HG03521 (cell line): Measurements from ENCODE around the gene CD84.
"Not testable (repeated sequence)": the region's sequence is repeated elsewhere in the genome, so short reads cannot be mapped to it uniquely, and the experiment has no call there.

Experiments
- ATAC-seq: cut with Tn5 transposase; IDR thresholded peaks from one replicate; pipeline ENCODE4 v1.9.1; 2021; ENCODE audit warnings: mild to moderate bottlenecking, moderate library complexity; ENCODE audit not compliant: unreplicated experiment

Gene CD84

DNA sequence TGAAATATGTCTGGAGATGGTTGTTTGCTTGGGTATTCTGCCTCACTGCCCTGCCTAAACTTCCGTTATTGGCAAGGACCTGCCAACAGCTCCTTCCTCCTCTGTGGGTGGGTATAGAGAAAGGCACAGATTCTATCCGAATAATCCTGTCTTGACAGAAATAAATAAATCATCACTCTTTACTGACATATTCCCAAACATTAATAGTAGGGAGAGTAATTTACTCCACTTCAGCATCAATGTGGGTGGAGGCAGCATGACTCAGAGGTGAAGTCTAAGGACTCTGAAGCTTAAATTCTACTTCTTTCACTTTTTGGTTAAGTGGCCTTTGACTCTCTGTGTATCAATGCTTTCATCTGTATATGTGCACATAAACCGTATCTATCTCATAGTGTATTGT, 2.9 kb downstream of the CD84 start:
- ATAC-seq, result no peak

DNA sequence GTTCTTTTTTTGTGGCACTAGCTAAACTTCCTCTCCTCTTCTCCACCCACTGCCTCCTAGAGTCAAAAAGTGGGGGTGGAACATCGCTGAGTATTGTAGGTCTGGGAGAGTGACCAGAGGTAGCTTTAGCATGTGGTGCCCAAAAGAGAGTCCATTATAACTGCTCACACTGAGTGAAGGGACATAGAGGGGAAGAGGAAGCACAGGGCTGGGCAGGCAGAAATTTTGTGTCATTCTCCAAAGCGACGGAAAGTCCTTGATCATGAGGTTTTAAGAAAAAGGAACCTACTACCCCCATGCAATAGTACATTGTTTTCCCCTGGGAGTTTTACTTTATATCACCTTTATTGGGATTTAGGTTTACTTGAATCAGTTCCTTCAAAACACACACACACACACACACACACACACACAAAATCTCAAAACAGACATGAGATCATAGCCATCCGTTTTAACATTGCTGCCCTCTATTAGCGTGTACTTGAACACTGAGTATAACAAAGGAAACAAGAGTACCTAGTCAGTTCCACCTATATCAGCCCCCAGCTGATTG, 4.1 kb downstream of the CD84 start:
- no peak for ATAC-seq

DNA sequence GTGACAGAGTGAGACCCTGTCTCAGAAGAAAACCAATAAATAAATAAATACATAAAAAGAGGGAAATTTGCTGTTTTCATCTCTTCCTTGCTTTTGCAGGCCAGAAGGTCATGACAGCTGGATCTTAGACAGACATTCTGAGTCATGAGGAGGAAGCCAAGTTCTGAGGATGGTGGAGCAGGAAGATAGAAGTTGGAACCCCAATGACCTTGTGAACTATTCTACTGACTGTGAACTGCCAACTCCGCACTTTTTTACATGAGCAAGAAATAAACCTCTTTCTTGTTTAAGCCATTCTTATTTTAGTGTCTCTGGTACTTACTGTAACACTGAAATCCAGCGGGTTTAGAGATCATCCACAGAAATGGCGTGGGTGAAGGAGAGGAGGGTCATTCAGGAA, 8.5 kb downstream of the CD84 start:
- no peak for ATAC-seq

DNA sequence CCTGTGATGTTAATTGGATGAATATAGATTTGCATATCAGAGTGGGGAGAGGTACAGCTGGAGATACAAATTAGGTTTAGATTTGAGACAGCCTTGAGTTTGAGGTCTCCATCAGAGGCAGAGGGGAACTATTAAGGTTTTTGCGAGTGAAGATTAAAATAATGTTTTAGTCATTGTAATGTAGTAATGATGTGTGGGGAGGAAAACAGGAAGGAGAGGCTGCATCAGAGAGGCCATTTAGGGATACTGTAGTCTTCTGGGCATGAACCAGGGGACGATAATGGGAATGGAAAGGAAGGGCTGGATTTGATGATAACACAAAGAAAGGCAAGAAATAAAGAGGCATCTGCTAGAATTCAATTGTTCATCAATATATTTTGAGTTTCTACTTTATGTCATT, 9.5 kb downstream of the CD84 start:
- no peak for ATAC-seq

DNA sequence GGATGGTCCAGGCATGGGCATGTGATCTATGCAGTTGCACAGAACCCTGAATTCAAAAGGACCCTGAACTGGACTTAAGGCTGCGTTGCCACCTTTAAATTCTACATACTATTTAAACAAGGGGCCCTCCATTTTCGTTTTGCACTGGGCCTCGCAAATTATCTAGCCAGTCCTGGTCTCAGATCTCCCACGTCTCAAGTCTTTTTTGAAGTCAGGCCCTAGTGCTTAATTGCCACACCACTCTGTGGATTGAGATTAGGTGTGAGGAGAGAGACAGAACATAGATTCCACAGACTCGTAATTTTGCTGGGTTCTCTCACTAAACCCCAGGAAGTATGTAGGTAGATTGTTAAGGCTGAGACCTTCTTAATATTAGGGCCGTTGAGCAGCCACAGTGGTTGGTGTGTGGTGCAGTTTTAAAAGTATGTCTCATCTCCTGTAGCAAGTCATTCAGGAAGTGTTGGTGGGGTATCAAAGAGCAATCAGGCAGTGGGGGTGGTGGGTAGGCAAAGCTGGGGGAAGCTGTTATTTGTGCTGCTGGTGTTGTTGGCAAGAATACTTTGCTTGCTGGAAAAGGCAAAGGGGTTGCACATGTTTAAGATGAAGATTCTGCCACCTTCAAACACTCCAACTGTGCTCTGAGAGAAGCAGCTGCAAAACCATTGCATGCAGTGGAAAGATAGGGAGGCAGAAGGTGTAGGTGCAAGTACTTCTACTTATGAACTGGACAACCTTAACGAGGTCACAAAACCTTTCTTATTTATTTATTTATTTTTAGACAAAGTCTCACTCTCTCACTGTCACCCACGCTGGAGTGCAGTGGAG, 11.2 kb downstream of the CD84 start:
- no peak for ATAC-seq

DNA sequence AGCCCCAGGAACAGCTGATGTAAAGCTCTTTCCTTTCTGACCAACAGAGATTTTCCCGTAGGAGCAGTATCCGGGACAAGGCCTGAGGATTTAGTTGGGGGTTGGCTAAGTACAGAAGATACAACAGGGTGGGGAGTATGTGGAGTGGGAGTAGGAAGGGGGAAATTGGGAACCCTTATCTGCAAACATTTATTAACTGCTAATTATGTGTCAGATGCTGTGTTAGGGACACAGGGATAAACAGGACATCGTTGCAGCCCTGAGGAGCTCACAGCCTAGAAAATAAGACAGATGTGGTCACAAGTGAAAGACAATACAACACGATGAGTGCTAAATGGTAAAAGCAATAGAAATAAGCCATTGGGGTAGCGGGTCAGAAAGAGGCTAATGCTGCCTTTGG, 12.0 kb downstream of the CD84 start:
- no peak for ATAC-seq

DNA sequence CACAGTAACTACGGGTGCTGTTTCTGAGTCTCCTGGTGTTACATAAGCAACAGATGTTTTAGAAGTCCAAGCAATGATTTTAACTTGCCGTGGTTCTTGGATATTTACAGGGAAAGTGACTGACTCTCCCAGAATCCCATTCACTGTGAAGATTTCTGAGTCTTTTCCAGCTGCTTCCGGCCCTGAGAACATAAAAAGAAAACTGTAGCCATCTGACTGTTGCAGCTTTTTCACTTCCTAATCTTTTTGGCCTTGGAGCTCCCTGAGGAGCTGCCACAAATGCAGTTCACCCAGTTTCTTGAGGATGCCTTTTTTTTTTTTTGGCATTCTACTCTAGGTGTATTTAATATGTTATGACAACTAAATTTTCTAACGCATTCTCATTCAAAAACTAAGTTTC, 13.7 kb downstream of the CD84 start:
- ATAC-seq, result no peak

DNA sequence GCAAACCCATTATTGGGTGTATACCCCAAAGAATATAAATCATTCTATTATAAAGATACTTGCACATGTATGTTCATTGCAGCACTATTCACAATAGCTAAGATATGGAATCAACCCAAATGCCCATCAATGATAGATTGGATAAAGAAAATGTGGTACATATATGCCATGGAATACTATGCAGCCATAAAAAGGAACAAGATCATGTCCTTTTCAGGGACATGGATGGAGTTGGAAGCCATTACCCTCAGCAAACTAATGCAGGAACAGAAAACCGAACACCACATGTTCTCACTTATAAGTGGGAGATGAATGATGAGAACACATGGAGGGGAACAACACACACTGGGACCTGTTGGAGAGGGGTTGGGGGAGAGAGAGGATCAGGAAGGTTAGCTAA, 16.1 kb downstream of the CD84 start:
- not testable (repeated sequence) for ATAC-seq

DNA sequence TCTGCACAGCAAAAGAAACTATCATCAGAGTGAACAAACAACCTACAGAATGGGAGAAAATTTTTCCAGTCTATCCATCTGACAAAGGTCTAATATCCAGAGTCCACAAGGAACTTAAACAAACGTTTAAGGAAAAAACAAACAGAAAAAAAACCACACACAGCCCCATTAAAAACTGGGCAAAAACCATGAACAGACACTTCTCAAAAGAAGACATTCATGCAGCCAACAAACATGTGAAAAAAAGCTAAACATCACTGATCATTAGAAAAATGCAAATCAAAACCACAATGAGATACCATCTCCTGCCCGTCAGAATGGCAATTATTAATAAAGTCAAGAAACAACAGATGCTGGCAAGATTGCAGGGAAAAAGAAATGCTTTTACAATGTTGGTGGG, 16.6 kb downstream of the CD84 start:
- not testable (repeated sequence) for ATAC-seq

DNA sequence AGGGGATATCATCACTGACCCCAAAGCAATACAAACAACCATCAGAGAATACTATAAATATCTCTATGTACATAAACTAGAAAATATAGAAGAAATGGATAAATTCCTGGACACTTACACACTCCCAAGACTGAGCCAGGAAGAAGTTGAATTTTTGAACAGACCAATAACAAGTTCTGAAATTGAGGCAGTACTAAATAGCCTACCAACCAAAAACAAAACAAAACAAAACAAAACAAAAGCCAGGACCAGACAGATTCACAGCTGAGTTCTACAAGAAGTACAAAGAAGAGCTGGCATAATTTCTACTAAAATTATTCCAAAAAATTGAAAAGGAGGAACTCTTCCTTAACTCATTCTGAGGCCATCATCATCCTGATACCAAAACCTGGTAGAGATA, 18.5 kb downstream of the CD84 start:
- no peak for ATAC-seq

DNA sequence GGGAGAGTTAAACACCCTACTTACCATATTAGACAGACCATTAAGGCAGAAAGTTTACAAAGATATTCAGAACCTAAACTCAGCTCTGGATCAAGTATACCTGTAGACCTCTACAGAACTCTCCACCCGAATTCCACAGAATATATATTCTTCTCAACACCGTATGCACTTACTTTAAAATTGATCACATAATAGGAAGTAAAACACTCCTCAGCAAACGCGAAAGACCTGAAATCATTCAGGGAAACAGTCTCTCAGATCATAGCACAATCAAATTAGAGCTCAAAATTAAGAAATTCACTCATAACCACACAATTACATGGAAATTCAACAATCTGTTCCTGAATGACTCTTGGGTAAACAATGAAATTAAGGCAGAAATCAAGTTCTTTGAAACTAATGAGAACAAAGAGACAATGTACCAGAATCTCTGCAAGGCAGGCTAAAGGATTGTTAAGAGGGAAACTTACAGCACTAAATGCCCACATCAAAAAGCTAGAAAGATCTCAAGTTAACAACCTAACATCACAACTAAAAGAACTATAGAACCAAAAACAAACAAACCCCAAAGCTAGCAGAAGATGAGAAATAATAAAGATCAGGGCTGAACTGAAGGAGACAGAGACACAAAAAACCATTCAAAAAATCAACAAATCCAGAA, 19.1 kb downstream of the CD84 start:
- ATAC-seq, result no peak

DNA sequence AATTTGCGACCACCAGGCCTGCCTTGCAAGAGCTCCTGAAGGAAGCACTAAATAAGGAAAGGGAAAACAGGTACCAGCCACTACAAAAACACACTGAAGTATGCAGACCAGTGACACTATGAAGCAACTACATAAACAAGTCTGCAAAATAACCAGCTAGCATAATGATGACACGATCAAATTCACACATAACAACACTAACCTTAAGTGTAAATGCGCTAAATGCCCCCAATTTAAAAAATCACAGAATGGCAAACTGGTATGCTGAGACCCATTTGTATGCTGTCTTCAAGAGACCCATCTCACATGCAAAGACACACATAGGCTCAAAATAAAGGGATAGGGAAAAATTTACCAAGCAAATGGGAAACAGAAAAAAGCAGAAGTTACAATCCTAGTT, 19.9 kb downstream of the CD84 start:
- not testable (repeated sequence) for ATAC-seq

DNA sequence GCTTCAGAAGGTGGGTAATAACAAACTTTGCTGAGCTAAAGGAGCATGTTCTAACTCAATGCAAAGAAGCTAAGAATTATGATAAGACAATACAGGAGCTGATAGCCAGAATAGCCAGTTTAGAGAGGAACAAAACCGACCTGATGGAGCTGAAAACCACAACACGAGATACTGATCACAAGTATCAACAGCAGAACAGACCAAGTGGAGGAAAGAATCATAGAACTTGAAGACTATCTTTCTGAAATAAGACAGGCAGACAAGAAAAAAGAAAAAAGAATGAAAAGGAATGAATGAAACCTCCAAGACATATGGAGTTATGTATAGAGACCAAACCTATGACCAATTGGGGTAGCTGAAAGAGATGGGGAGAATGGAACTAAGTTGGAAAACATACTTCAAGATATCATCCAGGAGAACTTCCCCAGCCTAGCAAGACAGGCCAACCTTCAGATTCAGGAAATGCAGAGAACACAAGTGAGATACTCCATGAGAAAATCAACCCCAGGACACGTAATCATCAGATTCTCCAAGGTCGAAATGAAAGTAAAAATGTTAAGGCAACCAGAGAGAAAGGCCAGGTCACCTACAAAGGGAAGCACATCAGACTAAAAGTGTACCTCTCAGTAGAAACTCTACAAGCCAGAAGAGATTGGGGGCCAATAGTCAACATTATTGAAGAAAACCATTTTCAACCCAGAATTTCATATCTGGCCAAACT, 20.5 kb downstream of the CD84 start:
- ATAC-seq, result no peak

DNA sequence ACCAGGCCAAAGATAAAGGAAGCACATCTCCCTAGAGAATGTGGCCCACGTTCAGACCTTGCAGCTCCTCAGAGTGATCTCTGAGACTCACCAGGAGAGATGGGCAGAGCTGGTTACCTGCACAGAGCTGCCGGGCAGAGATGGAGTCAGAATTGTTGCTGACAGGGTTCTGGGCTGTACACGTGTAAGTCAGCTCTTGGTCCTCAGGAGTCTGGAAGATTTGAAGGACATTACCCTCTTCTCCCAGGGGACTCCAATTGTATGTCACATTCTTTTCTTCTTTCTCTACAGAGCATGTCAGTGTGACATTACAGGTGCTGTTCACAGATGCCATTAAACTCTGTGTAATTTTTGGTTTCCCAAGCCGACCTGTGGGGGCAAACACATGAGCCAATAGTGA, 25.5 kb downstream of the CD84 start:
- ATAC-seq, result no peak

DNA sequence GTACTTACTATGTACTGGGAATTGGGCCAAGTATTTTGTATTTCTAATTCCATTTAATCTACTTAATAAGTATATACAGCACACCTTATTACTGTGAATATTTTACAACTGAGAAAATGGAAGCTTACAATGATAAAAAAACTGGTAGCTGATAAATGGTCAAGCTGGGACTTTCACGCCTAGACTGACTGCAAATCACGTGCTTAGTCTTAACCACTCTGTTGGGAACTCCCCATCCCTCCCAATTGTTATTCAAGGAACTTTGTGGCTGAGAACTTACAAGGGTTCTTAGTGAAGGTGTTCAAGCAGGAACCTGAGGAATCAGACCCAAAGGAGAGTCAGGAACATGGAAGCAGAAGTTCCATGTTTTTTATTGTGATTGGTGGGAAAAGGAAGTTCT, 26.9 kb downstream of the CD84 start:
- ATAC-seq, result no peak

DNA sequence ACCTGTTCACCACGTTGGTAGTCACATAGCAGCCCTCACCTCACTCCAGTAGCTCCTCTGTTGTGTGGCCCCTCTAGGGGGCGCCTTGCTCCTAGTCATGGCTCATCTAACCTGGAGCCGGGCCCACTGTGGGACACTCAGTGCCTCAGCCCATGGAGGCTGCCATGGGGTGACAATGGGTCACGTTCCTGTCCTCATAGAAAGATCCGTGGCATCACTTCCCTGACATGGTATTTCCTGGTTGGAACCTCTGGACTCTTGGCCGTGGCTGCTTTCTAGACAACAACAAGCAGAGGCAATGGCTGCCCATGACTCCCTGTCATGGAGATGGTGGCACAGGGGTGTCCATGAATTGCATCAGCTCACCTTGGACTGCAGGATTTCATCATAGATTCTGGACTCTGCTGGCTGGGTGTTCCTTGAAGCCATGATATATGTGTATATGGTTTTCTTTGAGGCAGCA, 28.7 kb downstream of the CD84 start:
- ATAC-seq, result no peak

DNA sequence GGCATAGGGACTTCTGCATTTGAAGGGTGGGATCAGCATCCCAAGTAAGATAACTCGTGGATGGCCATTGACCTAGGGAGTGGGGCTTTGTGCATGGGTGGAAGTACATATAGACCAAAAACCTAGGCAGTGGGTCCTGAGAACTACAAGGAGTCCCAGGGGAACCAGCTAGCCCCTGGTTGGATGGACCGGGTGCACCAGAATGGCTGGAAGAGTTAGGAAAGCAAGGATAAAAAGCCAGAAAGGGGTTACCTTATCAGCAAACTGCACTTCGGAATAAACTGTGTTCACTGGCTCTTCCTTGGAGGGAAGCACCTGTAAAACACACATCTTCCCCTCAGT, 29.7 kb downstream of the CD84 start:
- ATAC-seq, result no peak

DNA sequence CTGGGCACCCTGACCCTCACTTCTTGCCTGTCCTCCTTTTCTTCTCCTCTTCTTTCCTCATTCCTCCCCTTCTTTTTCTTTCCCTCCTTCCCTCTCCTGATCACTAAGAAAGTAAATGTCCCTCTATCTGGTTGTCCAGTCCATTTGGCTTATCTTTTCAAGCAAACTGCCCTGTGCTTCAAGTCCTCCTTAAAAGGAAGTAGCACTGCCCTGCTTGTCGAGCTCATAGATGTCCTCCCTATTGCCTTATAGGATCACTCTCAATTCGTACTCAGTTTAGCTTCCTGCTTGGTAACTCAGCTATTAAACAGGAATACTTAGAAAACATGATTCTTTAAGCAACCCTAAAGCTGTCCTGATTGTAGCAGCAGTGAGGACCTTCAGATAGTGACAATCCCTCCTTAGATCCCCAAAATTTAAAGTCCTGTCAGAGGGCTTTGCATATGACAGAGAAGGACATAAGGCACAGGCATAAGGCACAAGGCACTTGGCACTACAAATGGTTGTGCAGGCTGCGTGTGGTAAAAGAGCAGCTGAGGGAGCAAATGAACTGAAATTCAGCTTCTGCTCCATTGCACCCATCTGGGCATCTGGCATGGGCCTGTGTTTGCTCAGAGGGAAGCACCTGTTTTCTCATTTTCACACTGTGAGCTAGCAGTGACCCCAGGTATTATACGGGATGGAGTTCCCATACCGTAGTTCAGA, 30.2 kb downstream of the CD84 start:
- ATAC-seq, result peak; percentile 59

DNA sequence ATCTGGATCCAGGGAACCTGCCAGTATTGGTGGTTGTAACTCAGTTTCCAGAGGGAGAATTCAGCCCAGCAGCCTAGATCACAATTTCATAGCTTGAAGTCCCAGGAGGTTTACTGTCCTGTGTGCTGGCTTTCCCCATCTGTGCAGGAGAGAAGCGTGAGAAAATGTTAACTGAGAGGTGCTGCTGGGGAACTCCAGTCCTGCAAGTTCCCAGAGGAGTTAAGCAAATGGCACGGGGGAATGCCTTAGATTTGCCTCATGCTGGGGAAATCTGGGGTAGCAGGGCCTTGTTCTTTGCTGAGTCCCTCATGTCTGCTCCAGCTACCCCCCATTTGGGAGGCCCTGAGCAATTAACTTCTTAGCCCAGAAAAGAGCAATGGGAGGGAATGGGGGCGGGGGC, 31.1 kb downstream of the CD84 start:
- no peak for ATAC-seq

DNA sequence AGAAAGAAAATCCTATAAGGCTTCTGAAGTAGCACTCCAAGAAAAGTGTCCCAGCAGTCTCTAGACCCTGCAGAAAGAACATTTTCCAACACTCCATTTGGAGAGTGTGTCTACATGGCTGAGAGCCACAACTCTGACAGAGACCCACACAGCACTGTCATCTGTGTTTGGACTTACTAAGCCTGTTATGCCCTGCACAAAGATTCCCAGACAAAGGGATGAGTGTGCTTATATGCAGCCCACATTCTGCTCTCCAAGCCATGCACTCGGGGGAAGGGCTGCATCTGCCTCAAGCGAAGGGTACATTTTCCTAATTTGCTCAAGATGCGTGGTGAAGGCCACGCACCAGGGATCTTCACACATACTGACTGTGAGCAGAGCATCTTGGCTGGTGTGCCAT, 31.9 kb downstream of the CD84 start:
- no peak for ATAC-seq

DNA sequence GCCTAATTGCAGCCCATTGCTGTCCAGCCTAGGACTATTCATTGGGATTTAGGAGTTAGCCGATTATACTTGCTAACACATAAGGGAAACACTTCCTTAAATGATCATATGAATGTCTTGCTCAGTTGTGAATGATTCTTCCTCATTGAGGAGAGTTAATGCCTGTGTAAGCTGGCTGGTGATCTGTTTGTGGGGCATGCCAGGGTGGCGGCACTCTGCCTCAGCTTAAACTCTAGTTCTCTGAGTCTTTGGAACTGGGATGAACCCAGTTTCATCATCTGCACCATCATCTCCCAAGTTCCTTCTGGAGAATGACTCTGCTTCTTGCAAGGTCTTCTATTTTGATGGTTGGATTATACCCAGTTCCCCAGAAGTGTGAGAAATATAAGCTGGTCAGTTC, 32.4 kb downstream of the CD84 start:
- ATAC-seq, result no peak
